T47D (cell line): Measurements from ENCODE around the gene FOXS1.
A peak's percentile ranks its signal among the peaks of the same experiment; 100 is the strongest.
"Not testable (repeated sequence)": the region's sequence is repeated elsewhere in the genome, so short reads cannot be mapped to it uniquely, and the experiment has no call there.

Experiments used
- DNase-seq, 2 experiments: peaks; one replicate each; pipeline versions ENCODE4 v3.0.0 to v3.0.0-alpha.2; 2011 to 2012; ENCODE audit warnings: low read depth in 1 of 2, low spot score in 1 of 2
- JUND ChIP-seq: IDR thresholded peaks from 2 replicates; pipeline ENCODE4 v1.6.1; 2012; ENCODE audit warnings: low read depth
- in situ Hi-C: cut with HindIII; loops from 2 replicates; pipeline ENCODE4 v1.10.0; 2016; ENCODE audit warnings: low sequenced_read_pairs, low pct_unique_long_range_greater_than_20kb

The FOXS1 gene

GRCh38 chr20:31833130-31833930, 12.1 kb downstream of the FOXS1 start:
- no peak for TF ChIP-seq JUND

GRCh38 chr20:31831771-31832306, 13.6 kb downstream of the FOXS1 start:
- no peak for DNase-seq
- in situ Hi-C loops, result no loop called here
- TF ChIP-seq JUND, result no peak

More at GRCh38 chr20:31833130-31833930, 12.1 kb downstream of the FOXS1 start:
- DNase-seq, result peak; percentile 57 to 67
- in situ Hi-C loops, result no loop called here

GRCh38 chr20:31831211-31831610, 14.2 kb downstream of the FOXS1 start:
- no peak for DNase-seq
- in situ Hi-C loops, result no loop called here
- TF ChIP-seq JUND, result no peak

- no peak for TF ChIP-seq JUND
- DNase-seq, result no peak
- in situ Hi-C loops, result no loop called here
Measured at GRCh38 chr20:31830406-31830981, 14.9 kb downstream of the FOXS1 start.

GRCh38 chr20:31829731-31830130, 15.7 kb downstream of the FOXS1 start:
- TF ChIP-seq JUND, result no peak
- DNase-seq, result no peak
- in situ Hi-C loops, result no loop called here

- DNase-seq, in situ Hi-C loops: not testable (repeated sequence)
Measured at GRCh38 chr20:31828016-31828415, 17.4 kb downstream of the FOXS1 start.

GRCh38 chr20:31827059-31827458, 18.3 kb downstream of the FOXS1 start:
- in situ Hi-C loops, result no loop called here
- TF ChIP-seq JUND, result no peak
- DNase-seq, result no peak

- in situ Hi-C loops, result no loop called here
- no peak for TF ChIP-seq JUND
- DNase-seq, result no peak
Measured at GRCh38 chr20:31826074-31826473, 19.3 kb downstream of the FOXS1 start.

GRCh38 chr20:31824554-31825313, 20.7 kb downstream of the FOXS1 start:
- in situ Hi-C loops, result no loop called here
- DNase-seq, result no peak
- TF ChIP-seq JUND, result no peak

GRCh38 chr20:31824125-31824485, 21.3 kb downstream of the FOXS1 start:
- in situ Hi-C loops, result no loop called here
- TF ChIP-seq JUND, result no peak
- DNase-seq, result no peak

- no peak for DNase-seq
- TF ChIP-seq JUND, result no peak
- in situ Hi-C loops, result no loop called here
Measured at GRCh38 chr20:31823360-31824124, 21.9 kb downstream of the FOXS1 start.
